ENCODE measurements around the gene SPTLC3. TPM values are rescaled to one million over a fixed set of nuclear protein-coding genes. Genes with fewer than 3 reads are reported as not detected.

The SPTLC3 gene
- total and polyA plus RNA-seq, 2 donors (not counting 1 experiment from before 2014, with no cell fraction given), result 4.0 TPM

- no peaks in the 10 kb centered on the region for H3K36me3 ChIP-seq (ENCODE audit: control insufficient read depth, insufficient read depth, low read length)
- no peak overlapping the region for H3K4me2 ChIP-seq (ENCODE audit: extremely low read depth, insufficient read depth, low read length)
- H3K4me3 ChIP-seq (replicated peaks in 1 of 4; ENCODE audit: control extremely low read depth in 1 of 4, insufficient read depth in 1 of 4, low read depth in 3 of 4, low read length in 4 of 4), result no peak overlapping the region
- DNase-seq (ENCODE audit: low read depth in 2 of 2), result no peak
- H2AFZ ChIP-seq (ENCODE audit: low read length), result no peak overlapping the region
- no peaks in the 10 kb centered on the region for H3K9me3 ChIP-seq (ENCODE audit: control insufficient read depth, insufficient read depth, low read depth, low read length)
- H3K9ac ChIP-seq (ENCODE audit: insufficient read depth, low read length), result no peak overlapping the region
- no peaks in the 10 kb centered on the region for H3K27me3 ChIP-seq (ENCODE audit: control insufficient read depth, insufficient read depth, low read length)
- H3K79me2 ChIP-seq (ENCODE audit: control insufficient read depth, insufficient read depth, low read length), result no peaks in the 10 kb centered on the region
- no peak overlapping the region for H3K27ac ChIP-seq (ENCODE audit: insufficient read depth, low read length)
- TF ChIP-seq CTCF (conservative IDR thresholded peaks at IDR 0.05 in 1 of 2, IDR thresholded peaks at IDR 0.05 in 1 of 2; ENCODE audit: low read depth in 1 of 2, low read length in 2 of 2), result no peak
- TF ChIP-seq EZH2 (IDR thresholded peaks at IDR 0.05; ENCODE audit: low read length, missing control alignments), result no peak
- no peaks in the 10 kb centered on the region for H4K20me1 ChIP-seq (ENCODE audit: control insufficient read depth, extremely low read depth, insufficient read depth, low read length)
- H3K4me1 ChIP-seq (ENCODE audit: control insufficient read depth, extremely low read depth, insufficient read depth, low read length), result no peaks in the 10 kb centered on the region
These were observed 19.1 kb upstream of the SPTLC3 start for GRCh38 chr20:12989586-12990115.

- no peak for DNase-seq (ENCODE audit: low read depth in 2 of 2)
- Histone ChIP-seq H4K20me1 (ENCODE audit: control insufficient read depth, extremely low read depth, insufficient read depth, low read length) (no peaks in the 10 kb centered on the region), H3K36me3 (ENCODE audit: control insufficient read depth, insufficient read depth, low read length) (no peaks in the 10 kb centered on the region), H3K27me3 (ENCODE audit: control insufficient read depth, insufficient read depth, low read length) (peaks cover 2% of the 10 kb centered on the region), H3K27ac (ENCODE audit: insufficient read depth, low read length) (no peak overlapping the region), H3K4me1 (ENCODE audit: control insufficient read depth, extremely low read depth, insufficient read depth, low read length) (no peaks in the 10 kb centered on the region), H3K9me3 (ENCODE audit: control insufficient read depth, insufficient read depth, low read depth, low read length) (no peaks in the 10 kb centered on the region), H3K9ac (ENCODE audit: insufficient read depth, low read length) (no peak overlapping the region), H3K4me3 (replicated peaks in 1 of 4; ENCODE audit: control extremely low read depth in 1 of 4, insufficient read depth in 1 of 4, low read depth in 3 of 4, low read length in 4 of 4) (no peak overlapping the region), H3K4me2 (ENCODE audit: extremely low read depth, insufficient read depth, low read length) (no peak overlapping the region), H2AFZ (ENCODE audit: low read length) (no peak overlapping the region), H3K79me2 (ENCODE audit: control insufficient read depth, insufficient read depth, low read length) (no peaks in the 10 kb centered on the region)
- TF ChIP-seq CTCF (conservative IDR thresholded peaks at IDR 0.05 in 1 of 2, IDR thresholded peaks at IDR 0.05 in 1 of 2; ENCODE audit: low read depth in 1 of 2, low read length in 2 of 2), result no peak
- TF ChIP-seq EZH2 (IDR thresholded peaks at IDR 0.05; ENCODE audit: low read length, missing control alignments), result no peak
These were observed 11.6 kb upstream of the SPTLC3 start for GRCh38 chr20:12997128-12997655.

- Histone ChIP-seq H4K20me1 (ENCODE audit: control insufficient read depth, extremely low read depth, insufficient read depth, low read length) (no peaks in the 10 kb centered on the region), H3K4me2 (ENCODE audit: extremely low read depth, insufficient read depth, low read length) (no peak overlapping the region), H3K27ac (ENCODE audit: insufficient read depth, low read length) (no peak overlapping the region), H3K9me3 (ENCODE audit: control insufficient read depth, insufficient read depth, low read depth, low read length) (no peaks in the 10 kb centered on the region), H3K9ac (ENCODE audit: insufficient read depth, low read length) (no peak overlapping the region), H2AFZ (ENCODE audit: low read length) (no peak overlapping the region), H3K27me3 (ENCODE audit: control insufficient read depth, insufficient read depth, low read length) (peaks cover 2% of the 10 kb centered on the region), H3K79me2 (ENCODE audit: control insufficient read depth, insufficient read depth, low read length) (no peaks in the 10 kb centered on the region), H3K4me1 (ENCODE audit: control insufficient read depth, extremely low read depth, insufficient read depth, low read length) (no peaks in the 10 kb centered on the region), H3K36me3 (ENCODE audit: control insufficient read depth, insufficient read depth, low read length) (no peaks in the 10 kb centered on the region), H3K4me3 (replicated peaks in 1 of 4; ENCODE audit: control extremely low read depth in 1 of 4, insufficient read depth in 1 of 4, low read depth in 3 of 4, low read length in 4 of 4) (no peak overlapping the region)
- TF ChIP-seq EZH2 (IDR thresholded peaks at IDR 0.05; ENCODE audit: low read length, missing control alignments) (no peak), CTCF (conservative IDR thresholded peaks at IDR 0.05 in 1 of 2, IDR thresholded peaks at IDR 0.05 in 1 of 2; ENCODE audit: low read depth in 1 of 2, low read length in 2 of 2) (no peak)
- no peak for DNase-seq (ENCODE audit: low read depth in 2 of 2)
These were observed 10.7 kb upstream of the SPTLC3 start for GRCh38 chr20:12998046-12998445.

All from fibroblast of lung (primary cell).